HG03354 (cell line): ENCODE results near the gene ATP5F1A.
A peak's percentile ranks its signal among the peaks of the same experiment; 100 is the strongest.
"Not testable (repeated sequence)": the region's sequence is repeated elsewhere in the genome, so short reads cannot be mapped to it uniquely, and the experiment has no call there.

Source experiments
- ATAC-seq: cut with Tn5 transposase; IDR thresholded peaks from one replicate; pipeline ENCODE4 v1.9.1; 2021; ENCODE audit warnings: mild to moderate bottlenecking; ENCODE audit not compliant: unreplicated experiment, poor library complexity, severe bottlenecking

Gene ATP5F1A

DNA sequence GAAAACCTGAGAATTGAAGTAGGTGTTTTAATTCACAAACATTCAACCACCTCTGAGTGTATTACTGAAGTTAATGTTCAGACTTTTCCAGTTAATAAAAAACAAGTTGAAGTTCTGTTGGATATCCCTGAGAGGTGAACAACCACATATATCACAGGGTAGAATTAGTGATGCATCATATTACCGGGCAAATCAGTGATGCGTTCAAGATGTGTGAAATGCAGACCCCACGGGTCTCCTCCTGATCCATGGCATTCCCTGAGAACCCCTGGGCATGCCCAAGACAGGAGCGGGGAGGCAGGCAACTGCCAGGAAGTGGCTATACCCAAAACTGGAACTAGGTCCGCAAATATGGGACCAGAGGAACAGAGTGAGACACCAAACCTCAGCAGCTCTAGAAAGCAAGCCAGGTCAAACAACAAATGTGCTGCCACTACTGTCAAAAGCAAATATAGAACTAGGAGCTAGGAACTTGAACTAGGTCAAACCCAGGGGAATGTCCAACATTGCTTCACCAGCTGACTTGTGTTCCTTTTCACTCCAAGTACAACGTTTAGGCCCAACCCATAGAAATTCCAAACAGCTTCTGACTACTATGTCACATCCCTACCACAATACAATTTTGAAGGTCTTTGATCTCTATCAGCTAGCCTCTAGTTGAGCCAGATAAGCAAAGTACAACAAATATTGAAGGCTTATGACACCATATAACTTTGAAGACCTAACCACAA, 46.2 kb downstream of the ATP5F1A start:
- ATAC-seq: peak; percentile 40

DNA sequence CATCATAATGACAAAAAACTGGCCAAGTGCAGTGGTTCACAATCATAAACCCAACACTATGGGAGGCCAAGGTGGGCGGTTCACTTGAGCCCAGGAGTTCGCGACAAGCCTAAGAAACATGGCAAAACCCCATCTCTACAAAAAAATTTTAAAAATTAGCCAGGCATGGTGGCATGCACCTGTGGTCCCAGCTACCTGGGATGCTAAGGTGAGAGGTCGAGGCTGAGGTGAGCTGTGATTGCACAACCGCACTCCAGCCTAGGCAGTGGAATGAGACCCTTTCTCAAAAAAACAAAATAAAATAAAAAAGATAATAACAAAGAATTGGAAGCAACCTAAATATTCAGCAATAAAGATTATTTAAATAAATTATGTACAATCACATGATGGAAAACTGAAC, 47.8 kb downstream of the ATP5F1A start:
- no peak for ATAC-seq

DNA sequence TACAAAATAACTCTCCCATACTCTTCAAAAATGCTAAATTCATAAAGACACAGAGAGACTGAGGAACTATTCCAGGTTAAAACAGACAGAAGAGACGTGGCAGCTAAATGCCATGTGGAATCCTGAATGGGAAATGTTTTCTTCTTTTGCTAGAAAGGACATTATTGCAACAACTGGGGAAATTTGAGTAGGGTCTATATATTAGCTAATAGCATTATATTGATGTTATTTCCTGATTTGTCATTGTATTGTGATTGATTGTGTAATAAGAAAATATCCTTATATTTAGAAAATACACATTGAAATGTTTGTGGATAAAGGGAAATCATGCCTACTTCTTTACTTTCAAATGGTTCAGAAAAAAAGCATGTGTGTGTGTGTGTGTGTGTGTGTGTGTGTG, 49.5 kb downstream of the ATP5F1A start:
- ATAC-seq: no peak

DNA sequence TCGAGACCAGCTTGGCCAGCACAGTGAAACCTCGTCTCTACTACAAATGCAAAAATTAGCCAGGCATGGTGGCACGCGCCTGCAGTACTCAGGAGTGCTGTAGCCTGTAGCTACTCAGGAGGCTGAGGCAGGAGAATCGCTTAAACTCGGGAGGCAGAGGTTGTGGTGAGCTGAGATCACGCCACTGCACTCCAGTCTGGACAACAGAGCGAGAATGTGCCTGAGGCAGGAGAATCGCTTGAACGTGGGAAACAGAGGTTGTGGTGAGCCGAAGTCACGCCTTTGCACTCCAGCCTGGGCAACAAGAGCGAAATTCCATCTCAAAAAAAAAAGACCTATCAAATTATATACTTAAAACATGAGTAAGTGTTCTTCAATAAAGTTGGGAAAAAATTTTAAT, 50.7 kb downstream of the ATP5F1A start:
- not testable (repeated sequence) for ATAC-seq

DNA sequence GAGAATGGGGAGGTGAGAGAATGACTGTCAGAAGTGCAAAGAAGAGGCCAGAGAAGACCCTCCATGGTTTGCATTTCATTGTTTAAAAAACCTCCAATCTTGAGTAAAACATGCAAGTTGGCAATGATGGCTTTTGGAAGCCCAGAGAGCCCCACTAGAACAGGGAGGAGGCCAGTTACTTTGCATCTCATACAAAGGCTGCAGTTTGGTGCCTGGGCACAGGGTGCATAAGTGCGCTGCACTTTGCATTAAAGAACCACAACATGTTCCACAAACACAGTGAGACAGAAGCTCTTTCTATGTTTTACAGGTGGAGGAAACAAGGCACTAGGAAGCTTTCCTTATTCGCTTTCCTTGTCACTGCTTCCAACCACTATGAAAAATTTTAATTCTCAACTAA, 51.4 kb downstream of the ATP5F1A start:
- ATAC-seq: no peak

DNA sequence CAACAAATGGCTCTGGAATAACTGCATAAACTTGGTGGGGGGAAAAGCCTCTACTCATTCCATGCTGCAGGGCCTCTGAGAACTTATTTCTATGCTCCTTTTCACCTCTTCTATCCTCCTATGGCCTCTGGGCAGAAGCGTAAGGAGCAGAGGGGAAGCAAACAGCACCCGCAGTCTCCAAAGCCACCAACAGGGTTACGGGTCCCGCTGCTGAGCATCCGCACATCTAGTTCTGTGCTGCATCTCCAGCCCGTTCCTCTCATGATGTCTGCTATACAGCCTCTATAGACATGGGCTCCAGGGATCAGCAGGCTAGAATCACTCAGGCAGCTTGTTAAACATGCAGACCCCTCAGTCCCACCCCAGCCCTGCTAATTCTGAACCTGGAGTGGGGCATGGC, 52.0 kb downstream of the ATP5F1A start:
- no peak for ATAC-seq

DNA sequence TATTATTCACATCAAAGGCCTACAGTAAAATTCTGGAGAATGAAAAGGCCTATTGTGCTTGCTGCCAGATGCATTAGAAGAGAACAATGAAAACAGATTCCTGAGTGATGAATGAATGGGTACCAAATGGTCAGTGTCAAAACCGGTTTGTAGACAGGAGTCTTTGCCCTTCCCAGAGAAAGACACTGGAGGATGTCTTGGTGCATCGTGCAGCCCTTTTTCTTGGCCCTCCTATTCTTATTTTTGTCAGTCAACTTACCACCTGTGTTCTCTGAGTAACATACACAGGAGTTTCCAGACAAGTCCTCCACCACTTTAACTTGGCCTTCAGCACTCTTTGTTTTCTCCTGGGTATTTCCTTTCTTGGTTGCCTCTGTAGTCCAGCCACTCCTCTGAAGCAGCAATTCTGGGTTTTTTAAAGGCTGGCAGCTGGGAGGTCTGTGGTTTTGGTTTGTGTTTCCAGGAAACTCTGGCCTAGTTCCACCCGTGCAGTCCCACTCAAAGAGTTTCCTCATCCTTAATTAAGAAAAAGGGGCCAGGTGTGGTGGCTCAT, 55.4 kb downstream of the ATP5F1A start:
- no peak for ATAC-seq

DNA sequence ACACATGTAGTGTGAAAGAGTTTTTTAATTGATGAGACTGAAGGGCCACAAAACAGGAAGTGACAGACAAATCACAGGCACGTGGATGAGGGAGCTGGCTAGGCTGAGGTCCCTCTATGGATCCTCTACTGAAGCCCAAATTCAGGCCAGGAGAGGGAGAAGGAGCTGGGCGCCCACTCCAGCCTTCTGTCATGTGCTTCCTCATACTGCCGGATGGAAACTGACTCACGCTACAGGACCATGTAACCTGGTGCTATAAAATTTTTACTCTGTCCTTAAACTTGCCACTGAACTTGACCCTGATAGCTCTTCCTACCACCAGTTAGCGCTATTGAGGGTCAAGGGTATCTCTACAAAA, 57.4 kb downstream of the ATP5F1A start:
- ATAC-seq: no peak

DNA sequence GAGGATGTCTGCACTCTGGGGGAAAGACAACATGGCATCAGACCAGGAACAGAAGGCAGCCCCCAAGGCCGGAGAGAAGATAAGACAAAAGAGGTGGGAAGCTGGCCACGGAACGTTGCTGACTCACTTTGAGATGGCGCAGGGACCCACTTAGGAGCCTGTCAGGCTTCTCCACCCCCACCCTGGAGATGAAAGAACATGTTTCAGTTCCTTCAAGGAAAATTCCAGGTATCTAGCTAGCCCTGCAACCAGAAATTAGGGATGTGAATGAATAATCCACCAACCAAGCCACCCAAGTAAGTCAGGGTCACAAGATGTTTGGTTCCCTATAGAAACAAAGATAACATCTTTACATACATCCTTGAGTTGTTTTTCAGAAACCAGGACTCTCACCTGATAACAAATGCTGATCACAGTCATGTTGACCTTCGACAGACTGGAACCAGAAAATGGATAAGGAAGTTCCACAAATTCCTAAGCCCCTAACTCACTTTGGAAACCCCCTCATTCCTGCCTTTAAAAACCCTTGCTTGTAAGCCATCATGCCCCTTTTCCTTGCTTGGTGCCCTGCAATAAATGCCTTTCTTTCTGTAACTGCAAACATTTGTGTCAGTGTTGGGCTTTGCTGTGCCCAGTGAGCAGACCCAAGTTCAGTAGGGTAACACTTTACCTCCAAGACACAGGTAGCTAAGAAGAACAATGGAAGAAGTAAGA, 57.9 kb downstream of the ATP5F1A start:
- ATAC-seq: no peak

DNA sequence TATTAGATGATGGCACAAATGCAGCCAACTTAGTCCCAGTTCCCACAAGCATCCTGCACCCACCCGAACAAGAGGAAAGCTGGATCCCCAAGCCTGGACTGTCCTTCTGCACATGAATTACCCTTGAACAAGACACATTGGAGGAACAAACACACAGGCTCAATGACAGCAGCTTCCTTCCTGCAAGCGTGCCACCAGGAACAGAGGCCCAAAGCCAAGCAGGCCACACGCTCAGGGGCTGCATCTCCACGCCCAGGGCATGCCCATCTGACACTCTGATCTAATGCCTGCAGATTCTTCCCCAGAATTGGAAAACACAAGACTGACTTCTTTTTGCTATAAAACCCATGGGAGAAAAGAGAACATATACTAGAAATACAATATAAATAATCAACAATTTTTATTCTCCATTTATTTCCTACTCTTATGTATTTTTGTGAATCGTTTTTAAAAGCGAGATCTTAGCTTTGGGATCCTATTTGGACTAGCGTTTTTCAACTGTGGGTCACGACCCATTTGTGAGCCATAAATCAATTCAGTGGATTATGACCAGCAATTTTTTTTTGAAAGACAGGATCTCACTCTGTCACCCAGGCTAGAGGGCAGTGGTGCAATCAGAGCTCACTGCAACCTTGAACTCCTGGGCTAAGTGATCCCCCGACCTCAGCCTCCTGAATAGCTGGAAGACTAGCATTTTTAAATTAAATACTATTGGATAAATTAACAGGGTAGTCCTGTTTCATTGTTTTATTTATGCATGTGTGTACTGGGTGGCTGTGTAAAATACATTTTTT, 60.4 kb downstream of the ATP5F1A start:
- no peak for ATAC-seq

DNA sequence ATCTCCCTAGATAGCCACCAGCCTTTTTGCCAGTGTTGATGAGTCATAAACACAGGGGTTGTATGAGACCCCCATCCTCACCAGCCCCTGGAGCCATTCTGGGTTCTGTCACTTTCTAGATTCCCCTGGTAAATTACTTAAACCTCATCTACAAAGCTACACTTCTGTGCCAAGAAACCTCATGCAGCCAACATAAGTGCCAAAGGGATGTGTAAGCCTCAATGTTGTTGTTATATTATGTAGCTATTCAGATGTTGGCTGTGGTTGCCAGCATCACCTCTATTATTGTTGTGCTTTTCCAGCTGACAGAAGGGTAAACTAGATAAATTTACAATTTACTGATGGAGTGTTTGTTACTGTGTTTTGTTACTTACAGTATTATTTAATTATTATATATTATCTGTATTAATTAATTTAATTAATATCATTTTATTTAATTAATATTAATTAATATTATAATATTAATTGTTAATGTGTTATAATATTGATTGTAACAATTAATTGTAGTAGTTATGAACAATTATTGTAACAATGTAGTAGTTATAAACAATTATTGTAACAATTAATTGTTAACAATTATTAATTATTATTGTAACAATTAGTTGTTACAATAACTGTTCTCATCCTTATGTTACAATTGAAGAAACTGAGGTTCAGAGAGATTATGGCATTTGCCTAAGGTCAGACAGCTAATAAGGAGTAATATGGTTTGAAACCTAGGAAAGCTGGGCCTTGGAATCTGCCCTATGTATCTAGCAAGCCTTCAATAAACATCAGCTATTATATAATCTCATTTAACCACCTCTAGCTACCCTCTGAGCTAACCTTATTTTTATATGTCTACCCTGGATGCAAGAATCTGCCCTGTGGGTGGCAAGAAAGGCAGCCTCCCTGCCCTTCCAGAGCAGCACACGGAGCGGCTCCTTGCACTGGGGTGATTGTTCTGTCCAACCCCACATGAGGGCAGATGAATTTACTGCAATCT, 62.1 kb downstream of the ATP5F1A start:
- ATAC-seq: no peak

DNA sequence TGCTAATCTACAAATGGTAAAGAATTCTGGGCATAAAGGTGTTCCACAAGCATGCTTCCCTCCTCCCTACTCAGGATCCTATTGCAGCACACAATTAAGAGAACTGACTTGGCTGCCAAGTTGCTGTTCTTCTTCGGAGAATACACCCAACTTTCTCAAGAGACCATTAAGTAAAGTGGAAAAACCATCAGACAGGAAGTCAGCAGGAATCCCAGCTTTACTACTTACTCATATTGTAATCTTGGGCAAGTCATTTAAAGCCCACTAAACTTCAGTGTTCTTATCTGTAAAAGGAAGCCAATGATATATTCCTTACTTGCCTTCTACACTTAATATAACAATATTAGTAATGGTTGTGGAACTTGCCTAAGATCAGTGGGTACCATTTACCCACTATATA, 63.9 kb downstream of the ATP5F1A start:
- ATAC-seq: no peak

DNA sequence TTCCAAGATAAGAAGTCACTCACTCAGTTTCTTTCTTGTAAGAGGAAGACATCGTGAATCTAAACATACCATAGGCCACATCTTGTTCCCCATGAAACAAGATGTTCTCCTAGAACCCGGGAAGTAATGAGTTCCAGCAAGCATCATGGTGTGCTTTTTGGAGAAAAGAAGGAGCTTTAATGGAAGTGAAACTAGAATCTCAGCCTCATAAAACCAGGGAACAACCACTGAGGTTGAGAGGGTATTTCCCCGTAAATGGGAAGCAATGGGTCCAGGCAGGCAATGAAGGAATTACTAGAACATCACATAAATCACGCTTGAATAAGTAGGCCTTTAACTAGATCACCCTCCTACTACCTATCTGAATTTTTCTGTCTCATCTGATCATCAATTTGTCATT, 66.4 kb downstream of the ATP5F1A start:
- ATAC-seq: no peak
